HG02938 (cell line): ENCODE results near the gene LYPD6B.
"Not testable (repeated sequence)": the region's sequence is repeated elsewhere in the genome, so short reads cannot be mapped to it uniquely, and the experiment has no call there.

ENCODE experiments used
- ATAC-seq: cut with Tn5 transposase; IDR thresholded peaks from one replicate; pipeline ENCODE4 v1.9.1; 2021; ENCODE audit warnings: mild to moderate bottlenecking, moderate library complexity; ENCODE audit not compliant: unreplicated experiment

Gene LYPD6B

GRCh38 chr2:149185942-149186490, 147.5 kb downstream of the LYPD6B start:
- no peak for ATAC-seq

GRCh38 chr2:149187057-149187456, 148.6 kb downstream of the LYPD6B start:
- ATAC-seq, result no peak

GRCh38 chr2:149188291-149188690, 149.8 kb downstream of the LYPD6B start:
- no peak for ATAC-seq

GRCh38 chr2:149189769-149190168, 151.3 kb downstream of the LYPD6B start:
- no peak for ATAC-seq

- no peak for ATAC-seq
Measured at GRCh38 chr2:149191915-149192314, 153.4 kb downstream of the LYPD6B start.

- ATAC-seq, result no peak
Measured at GRCh38 chr2:149192427-149192826, 153.9 kb downstream of the LYPD6B start.

GRCh38 chr2:149200109-149200520, 161.6 kb downstream of the LYPD6B start:
- no peak for ATAC-seq

- ATAC-seq, result no peak
Measured at GRCh38 chr2:149204686-149205085, 166.2 kb downstream of the LYPD6B start.

- ATAC-seq, result no peak
Measured at GRCh38 chr2:149205143-149205542, 166.6 kb downstream of the LYPD6B start.

- no peak for ATAC-seq
Measured at GRCh38 chr2:149213764-149214493, 175.4 kb downstream of the LYPD6B start.

GRCh38 chr2:149218497-149218896, 180.0 kb downstream of the LYPD6B start:
- ATAC-seq, result no peak

GRCh38 chr2:149219856-149220255, 181.4 kb downstream of the LYPD6B start:
- ATAC-seq, result no peak

GRCh38 chr2:149221002-149221401, 182.5 kb downstream of the LYPD6B start:
- no peak for ATAC-seq

- no peak for ATAC-seq
Measured at GRCh38 chr2:149221898-149222297, 183.4 kb downstream of the LYPD6B start.

- no peak for ATAC-seq
Measured at GRCh38 chr2:149223472-149224095, 185.1 kb downstream of the LYPD6B start.

GRCh38 chr2:149224543-149224942, 186.0 kb downstream of the LYPD6B start:
- ATAC-seq, result no peak

GRCh38 chr2:149225446-149225845, 186.9 kb downstream of the LYPD6B start:
- no peak for ATAC-seq

GRCh38 chr2:149226790-149227189, 188.3 kb downstream of the LYPD6B start:
- no peak for ATAC-seq

- ATAC-seq, result no peak
Measured at GRCh38 chr2:149235816-149236375, 197.4 kb downstream of the LYPD6B start.

GRCh38 chr2:149236410-149236809, 197.9 kb downstream of the LYPD6B start:
- ATAC-seq, result no peak

- ATAC-seq, result no peak
Measured at GRCh38 chr2:149246186-149246585, 207.7 kb downstream of the LYPD6B start.

- ATAC-seq, result not testable (repeated sequence)
Measured at GRCh38 chr2:149251436-149251835, 212.9 kb downstream of the LYPD6B start.
